K562 (cell line): ENCODE data around the gene LRP1-AS. TPM values are rescaled to one million over a fixed set of nuclear protein-coding genes. Genes with fewer than 3 reads are reported as not detected.

Experiments used
- KAT7 ChIP-seq: sonication (generic); formaldehyde crosslinking; IDR thresholded peaks from 2 replicates; pipeline ENCODE4 v1.8.0; 2022; ENCODE audit warnings: missing genetic modification reagents, mild to moderate bottlenecking, borderline replicate concordance
- MYC ChIP-seq, 2 experiments: fragments of 250-450 bp in 1 of 2; sonication (Bioruptor Pico) in 1 of 2; IDR thresholded peaks; 2 replicates each; pipeline versions ENCODE4 v1.5.1 to v1.6.1; 2012 to 2021; ENCODE audit warnings: low read depth in 2 of 2, borderline replicate concordance in 1 of 2, improper control_type of control experiment in 1 of 2, low read length in 1 of 2, mild to moderate bottlenecking in 1 of 2, moderate library complexity in 1 of 2
- SMAD3 ChIP-seq: fragments of 450-650 bp; formaldehyde crosslinking; conservative IDR thresholded peaks from 2 replicates; pipeline ENCODE4 v1.4.0; 2020; ENCODE audit warnings: mild to moderate bottlenecking
- TAF9B ChIP-seq: fragments of 450-650 bp; IDR thresholded peaks from 2 replicates; pipeline ENCODE4 v1.6.1; 2018; ENCODE audit warnings: mild to moderate bottlenecking; ENCODE audit not compliant: partially characterized antibody
- U2AF2 ChIP-seq: fragments of 200-400 bp; formaldehyde crosslinking; optimal IDR thresholded peaks from 2 replicates; pipeline ENCODE3; 2017; ENCODE audit warnings: low read depth, mild to moderate bottlenecking, low read length
- WHSC1 ChIP-seq: IDR thresholded peaks from one replicate; pipeline ENCODE4 v1.6.1; 2012; ENCODE audit warnings: low read length, control low read depth, inconsistent platforms
- polyA plus RNA-seq, 8 experiments: library from polyadenylated mRNA; depleted of rRNA in 4 of 8; stranded (reverse) in 5 of 8; unstranded in 3 of 8; fragments of >200 nt; fragmentation: Nextera tagmentation in 2 of 8; fragmentation: Illumina TruSeq in 1 of 8; extraction: Ambion mirVana in 2 of 8; extraction: Trizol in 1 of 8; gene quantifications; 2 replicates each; pipeline versions ENCODE4 v1.2.1 to v1.2.3, GENCODE V29; 2011 to 2014; ENCODE audit warnings: inconsistent platforms in 1 of 8, missing spikeins in 1 of 8
- total RNA-seq, 7 experiments: library from RNA; depleted of rRNA in 6 of 7; stranded (reverse); fragments of >200 nt in 6 of 7; fragmentation: Illumina TruSeq in 2 of 7; extraction: Trizol in 2 of 7; gene quantifications; 2 replicates each; pipeline versions ENCODE4 v1.2.1 to v1.2.3, GENCODE V29; 2011 to 2021; ENCODE audit warnings: low replicate concordance in 1 of 7
- TF ChIP-seq, protein P1 (sequence below): fragments of 200-800 bp; sonication (Bioruptor generic); IDR thresholded peaks from 2 replicates; pipeline ENCODE4 v1.6.1; 2017; ENCODE audit warnings: missing genetic modification characterization, missing compliant biosample characterization
- TF ChIP-seq, protein P2 (sequence below), 2 experiments: fragments of 450-650 bp; IDR thresholded peaks; 2 replicates each; pipeline ENCODE4 v1.6.1; 2018; ENCODE audit warnings: mild to moderate bottlenecking in 2 of 2, low read depth in 1 of 2; ENCODE audit not compliant: partially characterized antibody in 2 of 2
- TF ChIP-seq, protein P3 (sequence below), 2 experiments: fragments of 450-650 bp; formaldehyde crosslinking in 1 of 2; IDR thresholded peaks; 2 replicates each; pipeline versions ENCODE4 v1.4.0 to v1.6.1; 2014 to 2020; ENCODE audit warnings: mild to moderate bottlenecking in 2 of 2, borderline replicate concordance in 1 of 2, low read depth in 1 of 2
- TF ChIP-seq, protein P4 (sequence below): fragments of 450-650 bp; formaldehyde crosslinking; IDR thresholded peaks from 2 replicates; pipeline ENCODE4 v1.4.0; 2022; ENCODE audit warnings: missing genetic modification characterization

The LRP1-AS gene
- total and polyA plus RNA-seq, 9 of the 15 experiments (the other 6 are each of a cell fraction or from before 2014, with no cell fraction given), result not detected

DNA sequence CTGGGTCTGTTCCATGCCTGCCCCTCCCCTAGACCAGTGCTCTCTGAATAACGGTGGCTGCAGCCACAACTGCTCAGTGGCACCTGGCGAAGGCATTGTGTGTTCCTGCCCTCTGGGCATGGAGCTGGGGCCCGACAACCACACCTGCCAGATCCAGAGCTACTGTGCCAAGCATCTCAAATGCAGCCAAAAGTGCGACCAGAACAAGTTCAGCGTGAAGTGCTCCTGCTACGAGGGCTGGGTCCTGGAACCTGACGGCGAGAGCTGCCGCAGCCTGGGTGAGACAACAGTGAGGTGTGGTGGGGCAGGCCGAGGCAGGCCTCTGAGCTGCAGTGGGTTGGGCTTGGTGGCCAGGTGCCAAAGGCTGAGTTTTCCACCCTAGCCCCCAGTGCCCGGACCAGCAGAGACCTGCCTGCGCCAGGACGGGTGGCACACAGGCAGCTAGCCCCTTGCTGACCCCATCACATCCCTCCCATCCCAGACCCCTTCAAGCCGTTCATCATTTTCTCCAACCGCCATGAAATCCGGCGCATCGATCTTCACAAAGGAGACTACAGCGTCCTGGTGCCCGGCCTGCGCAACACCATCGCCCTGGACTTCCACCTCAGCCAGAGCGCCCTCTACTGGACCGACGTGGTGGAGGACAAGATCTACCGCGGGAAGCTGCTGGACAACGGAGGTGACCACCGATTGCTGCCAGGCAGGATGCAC lies 28.2 kb upstream of the LRP1-AS start (continued):
- TF ChIP-seq, protein P1, sequence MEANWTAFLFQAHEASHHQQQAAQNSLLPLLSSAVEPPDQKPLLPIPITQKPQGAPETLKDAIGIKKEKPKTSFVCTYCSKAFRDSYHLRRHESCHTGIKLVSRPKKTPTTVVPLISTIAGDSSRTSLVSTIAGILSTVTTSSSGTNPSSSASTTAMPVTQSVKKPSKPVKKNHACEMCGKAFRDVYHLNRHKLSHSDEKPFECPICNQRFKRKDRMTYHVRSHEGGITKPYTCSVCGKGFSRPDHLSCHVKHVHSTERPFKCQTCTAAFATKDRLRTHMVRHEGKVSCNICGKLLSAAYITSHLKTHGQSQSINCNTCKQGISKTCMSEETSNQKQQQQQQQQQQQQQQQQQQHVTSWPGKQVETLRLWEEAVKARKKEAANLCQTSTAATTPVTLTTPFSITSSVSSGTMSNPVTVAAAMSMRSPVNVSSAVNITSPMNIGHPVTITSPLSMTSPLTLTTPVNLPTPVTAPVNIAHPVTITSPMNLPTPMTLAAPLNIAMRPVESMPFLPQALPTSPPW, result no peak
- TF ChIP-seq, protein P2, sequence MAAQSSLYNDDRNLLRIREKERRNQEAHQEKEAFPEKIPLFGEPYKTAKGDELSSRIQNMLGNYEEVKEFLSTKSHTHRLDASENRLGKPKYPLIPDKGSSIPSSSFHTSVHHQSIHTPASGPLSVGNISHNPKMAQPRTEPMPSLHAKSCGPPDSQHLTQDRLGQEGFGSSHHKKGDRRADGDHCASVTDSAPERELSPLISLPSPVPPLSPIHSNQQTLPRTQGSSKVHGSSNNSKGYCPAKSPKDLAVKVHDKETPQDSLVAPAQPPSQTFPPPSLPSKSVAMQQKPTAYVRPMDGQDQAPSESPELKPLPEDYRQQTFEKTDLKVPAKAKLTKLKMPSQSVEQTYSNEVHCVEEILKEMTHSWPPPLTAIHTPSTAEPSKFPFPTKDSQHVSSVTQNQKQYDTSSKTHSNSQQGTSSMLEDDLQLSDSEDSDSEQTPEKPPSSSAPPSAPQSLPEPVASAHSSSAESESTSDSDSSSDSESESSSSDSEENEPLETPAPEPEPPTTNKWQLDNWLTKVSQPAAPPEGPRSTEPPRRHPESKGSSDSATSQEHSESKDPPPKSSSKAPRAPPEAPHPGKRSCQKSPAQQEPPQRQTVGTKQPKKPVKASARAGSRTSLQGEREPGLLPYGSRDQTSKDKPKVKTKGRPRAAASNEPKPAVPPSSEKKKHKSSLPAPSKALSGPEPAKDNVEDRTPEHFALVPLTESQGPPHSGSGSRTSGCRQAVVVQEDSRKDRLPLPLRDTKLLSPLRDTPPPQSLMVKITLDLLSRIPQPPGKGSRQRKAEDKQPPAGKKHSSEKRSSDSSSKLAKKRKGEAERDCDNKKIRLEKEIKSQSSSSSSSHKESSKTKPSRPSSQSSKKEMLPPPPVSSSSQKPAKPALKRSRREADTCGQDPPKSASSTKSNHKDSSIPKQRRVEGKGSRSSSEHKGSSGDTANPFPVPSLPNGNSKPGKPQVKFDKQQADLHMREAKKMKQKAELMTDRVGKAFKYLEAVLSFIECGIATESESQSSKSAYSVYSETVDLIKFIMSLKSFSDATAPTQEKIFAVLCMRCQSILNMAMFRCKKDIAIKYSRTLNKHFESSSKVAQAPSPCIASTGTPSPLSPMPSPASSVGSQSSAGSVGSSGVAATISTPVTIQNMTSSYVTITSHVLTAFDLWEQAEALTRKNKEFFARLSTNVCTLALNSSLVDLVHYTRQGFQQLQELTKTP (IDR thresholded peaks at IDR 0.05; ENCODE audit: low read depth in 1 of 2, partially characterized antibody in 2 of 2), result no peak
- TF ChIP-seq, protein P3, sequence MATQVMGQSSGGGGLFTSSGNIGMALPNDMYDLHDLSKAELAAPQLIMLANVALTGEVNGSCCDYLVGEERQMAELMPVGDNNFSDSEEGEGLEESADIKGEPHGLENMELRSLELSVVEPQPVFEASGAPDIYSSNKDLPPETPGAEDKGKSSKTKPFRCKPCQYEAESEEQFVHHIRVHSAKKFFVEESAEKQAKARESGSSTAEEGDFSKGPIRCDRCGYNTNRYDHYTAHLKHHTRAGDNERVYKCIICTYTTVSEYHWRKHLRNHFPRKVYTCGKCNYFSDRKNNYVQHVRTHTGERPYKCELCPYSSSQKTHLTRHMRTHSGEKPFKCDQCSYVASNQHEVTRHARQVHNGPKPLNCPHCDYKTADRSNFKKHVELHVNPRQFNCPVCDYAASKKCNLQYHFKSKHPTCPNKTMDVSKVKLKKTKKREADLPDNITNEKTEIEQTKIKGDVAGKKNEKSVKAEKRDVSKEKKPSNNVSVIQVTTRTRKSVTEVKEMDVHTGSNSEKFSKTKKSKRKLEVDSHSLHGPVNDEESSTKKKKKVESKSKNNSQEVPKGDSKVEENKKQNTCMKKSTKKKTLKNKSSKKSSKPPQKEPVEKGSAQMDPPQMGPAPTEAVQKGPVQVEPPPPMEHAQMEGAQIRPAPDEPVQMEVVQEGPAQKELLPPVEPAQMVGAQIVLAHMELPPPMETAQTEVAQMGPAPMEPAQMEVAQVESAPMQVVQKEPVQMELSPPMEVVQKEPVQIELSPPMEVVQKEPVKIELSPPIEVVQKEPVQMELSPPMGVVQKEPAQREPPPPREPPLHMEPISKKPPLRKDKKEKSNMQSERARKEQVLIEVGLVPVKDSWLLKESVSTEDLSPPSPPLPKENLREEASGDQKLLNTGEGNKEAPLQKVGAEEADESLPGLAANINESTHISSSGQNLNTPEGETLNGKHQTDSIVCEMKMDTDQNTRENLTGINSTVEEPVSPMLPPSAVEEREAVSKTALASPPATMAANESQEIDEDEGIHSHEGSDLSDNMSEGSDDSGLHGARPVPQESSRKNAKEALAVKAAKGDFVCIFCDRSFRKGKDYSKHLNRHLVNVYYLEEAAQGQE (IDR thresholded peaks at IDR 0.05; ENCODE audit: borderline replicate concordance), result peak; percentile 75
- TF ChIP-seq, protein P3 (CRISPR knock-in tag; IDR thresholded peaks at IDR 0.05; ENCODE audit: low read depth), result no peak
- no peak for TF ChIP-seq TAF9B
- TF ChIP-seq WHSC1, result no peak
- TF ChIP-seq SMAD3 (CRISPR knock-in tag), result no peak
- no peak for TF ChIP-seq U2AF2
- TF ChIP-seq, protein P4, sequence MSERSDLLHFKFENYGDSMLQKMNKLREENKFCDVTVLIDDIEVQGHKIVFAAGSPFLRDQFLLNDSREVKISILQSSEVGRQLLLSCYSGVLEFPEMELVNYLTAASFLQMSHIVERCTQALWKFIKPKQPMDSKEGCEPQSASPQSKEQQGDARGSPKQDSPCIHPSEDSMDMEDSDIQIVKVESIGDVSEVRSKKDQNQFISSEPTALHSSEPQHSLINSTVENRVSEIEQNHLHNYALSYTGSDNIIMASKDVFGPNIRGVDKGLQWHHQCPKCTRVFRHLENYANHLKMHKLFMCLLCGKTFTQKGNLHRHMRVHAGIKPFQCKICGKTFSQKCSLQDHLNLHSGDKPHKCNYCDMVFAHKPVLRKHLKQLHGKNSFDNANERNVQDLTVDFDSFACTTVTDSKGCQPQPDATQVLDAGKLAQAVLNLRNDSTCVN, result 0 out of 2 replicates have a peak, but pooled peaks have one; percentile 45
- peak; percentile 35; the same call in 1 of the 2 replicates for TF ChIP-seq MYC (IDR thresholded peaks at IDR 0.05; ENCODE audit: low read depth, low read length)
- TF ChIP-seq MYC (CRISPR knock-in tag; IDR thresholded peaks at IDR 0.05; ENCODE audit: borderline replicate concordance, low read depth), result no peak
- no peak for TF ChIP-seq KAT7 (CRISPR knock-in tag)
